ENCODE measurements around the gene PPP3CB.

The PPP3CB gene

GRCh38 chr10:73478636-73479035 lies 17.2 kb downstream of the PPP3CB start:
- DNase-seq, result no peak

- DNase-seq, result no peak
These were observed 24.6 kb downstream of the PPP3CB start for GRCh38 chr10:73471226-73471625.

GRCh38 chr10:73469579-73469978 lies 26.2 kb downstream of the PPP3CB start:
- DNase-seq, result peak; percentile 3 to 43

- no peak for DNase-seq
These were observed 28.6 kb downstream of the PPP3CB start for GRCh38 chr10:73467206-73467605.

GRCh38 chr10:73465978-73466726 lies 29.7 kb downstream of the PPP3CB start:
- DNase-seq, result no peak

GRCh38 chr10:73460897-73461296 lies 34.9 kb downstream of the PPP3CB start:
- DNase-seq, result no peak

GRCh38 chr10:73459683-73460314 lies 36.0 kb downstream of the PPP3CB start:
- no peak for DNase-seq

GRCh38 chr10:73456187-73456890 lies 39.5 kb downstream of the PPP3CB start:
- no peak for DNase-seq

GRCh38 chr10:73449113-73449512 lies 46.7 kb downstream of the PPP3CB start:
- no peak for DNase-seq

GRCh38 chr10:73448384-73448783 lies 47.4 kb downstream of the PPP3CB start:
- DNase-seq, result no peak

GRCh38 chr10:73446926-73447325 lies 48.9 kb downstream of the PPP3CB start:
- no peak for DNase-seq

GRCh38 chr10:73444457-73444856 lies 51.4 kb downstream of the PPP3CB start:
- no peak for DNase-seq

- DNase-seq, result peak in 1 of 2 donors; percentile 15
These were observed 56.1 kb downstream of the PPP3CB start for GRCh38 chr10:73439605-73440312.

- DNase-seq, result no peak
These were observed 56.8 kb downstream of the PPP3CB start for GRCh38 chr10:73439055-73439454.

GRCh38 chr10:73433538-73433867 lies 62.3 kb downstream of the PPP3CB start, which contains the start of gene MSS51:
Gene MSS51, minus strand, starts transcription at chr10:73433561. Its CDS starts 5,277 bp downstream, at chr10:73428284.
- no peak for DNase-seq

GRCh38 chr10:73432646-73433537 lies 62.9 kb downstream of the PPP3CB start:
- no peak for DNase-seq

GRCh38 chr10:73426318-73426717 lies 69.5 kb downstream of the PPP3CB start:
- DNase-seq, result no peak

- DNase-seq, result no peak
These were observed 71.3 kb downstream of the PPP3CB start for GRCh38 chr10:73424478-73424877.

- no peak for DNase-seq
These were observed 72.5 kb downstream of the PPP3CB start for GRCh38 chr10:73423309-73423708.

GRCh38 chr10:73416571-73416970 lies 79.3 kb downstream of the PPP3CB start:
- no peak for DNase-seq

GRCh38 chr10:73414230-73414945 lies 81.4 kb downstream of the PPP3CB start:
- DNase-seq, result no peak

Data from inflammatory macrophage (primary cell).